NCI-H446 (cell line): ENCODE results near the gene MYL5.
A peak's percentile ranks its signal among the peaks of the same experiment; 100 is the strongest.
"Not testable (repeated sequence)": the region's sequence is repeated elsewhere in the genome, so short reads cannot be mapped to it uniquely, and the experiment has no call there.

Experiments
- DNase-seq, 2 experiments: peaks; one replicate each; lab custom pipeline; 2025; lab: John Stamatoyannopoulos, UW

MYL5 gene

DNA sequence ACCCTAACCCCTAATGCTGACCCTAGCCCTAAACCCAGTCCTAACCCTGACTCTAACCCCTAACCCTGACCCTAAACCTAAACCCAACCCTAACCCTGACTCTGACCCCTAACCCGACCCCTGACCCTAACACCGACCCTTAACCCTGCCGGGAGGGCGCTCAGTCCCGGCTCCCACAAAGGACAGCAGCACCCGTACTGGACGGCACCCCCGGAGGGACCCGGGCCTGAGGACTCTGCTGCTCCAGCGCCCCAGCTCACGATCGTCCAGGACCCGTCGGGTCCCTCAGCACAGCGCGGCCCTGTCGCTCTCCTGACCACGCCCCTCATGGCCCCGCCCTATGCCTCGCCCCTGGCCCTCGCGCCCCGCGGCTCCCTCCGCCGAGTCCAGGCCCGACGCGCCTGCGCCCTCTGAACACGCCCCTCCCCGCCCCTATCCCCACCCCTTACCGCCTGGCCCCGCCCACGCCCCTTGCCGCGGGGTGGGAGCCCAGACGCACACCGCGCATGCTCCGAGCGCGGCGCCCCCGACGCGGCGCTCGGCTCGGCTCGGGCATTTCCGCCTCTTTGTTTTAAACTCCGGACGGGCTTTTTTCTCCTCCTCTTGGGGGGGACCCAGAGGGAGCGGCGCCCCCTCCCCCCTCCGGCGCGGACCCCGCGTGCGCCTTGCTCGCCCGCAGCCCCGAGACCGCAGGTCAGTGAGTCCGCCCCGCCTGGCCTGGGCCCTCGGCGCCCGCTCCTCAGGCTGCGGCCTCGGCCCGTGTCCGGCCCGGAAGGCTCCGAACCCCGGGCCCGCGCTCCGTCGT is 31.1 kb downstream of the MYL5 start, which contains the start of gene PCGF3:
Gene PCGF3, plus strand, starts transcription at position 555 of the 805 bp plus-strand sequence. CDS start 27,849 bp downstream, outside the sequence.
- peak; percentile 74 to 93 for DNase-seq

DNA sequence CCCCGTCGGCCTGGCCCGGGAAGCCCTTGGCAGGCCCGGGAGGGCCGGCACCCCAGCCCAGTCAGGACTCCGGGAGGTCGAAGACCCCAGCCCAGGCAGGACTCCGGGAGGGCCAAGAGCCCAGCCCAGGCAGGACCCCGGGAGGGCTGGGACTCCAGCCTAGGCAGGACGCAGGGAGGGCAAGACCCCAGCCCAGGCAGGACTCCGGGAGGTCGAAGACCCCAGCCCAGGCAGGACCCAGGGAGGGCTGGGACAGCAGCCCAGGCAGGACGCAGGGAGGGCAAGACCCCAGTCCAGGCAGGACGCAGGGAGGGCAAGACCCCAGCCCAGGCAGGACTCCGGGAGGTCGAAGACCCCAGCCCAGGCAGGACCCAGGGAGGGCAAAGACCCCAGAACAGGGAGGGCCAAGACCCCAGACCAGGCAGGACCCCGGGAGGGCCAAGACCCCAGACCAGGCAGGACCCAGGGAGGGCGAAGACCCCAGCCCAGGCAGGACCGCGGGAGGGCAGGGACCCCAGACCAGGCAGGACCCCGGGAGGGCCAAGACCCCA is 31.8 kb downstream of the MYL5 start:
- not testable (repeated sequence) for DNase-seq

DNA sequence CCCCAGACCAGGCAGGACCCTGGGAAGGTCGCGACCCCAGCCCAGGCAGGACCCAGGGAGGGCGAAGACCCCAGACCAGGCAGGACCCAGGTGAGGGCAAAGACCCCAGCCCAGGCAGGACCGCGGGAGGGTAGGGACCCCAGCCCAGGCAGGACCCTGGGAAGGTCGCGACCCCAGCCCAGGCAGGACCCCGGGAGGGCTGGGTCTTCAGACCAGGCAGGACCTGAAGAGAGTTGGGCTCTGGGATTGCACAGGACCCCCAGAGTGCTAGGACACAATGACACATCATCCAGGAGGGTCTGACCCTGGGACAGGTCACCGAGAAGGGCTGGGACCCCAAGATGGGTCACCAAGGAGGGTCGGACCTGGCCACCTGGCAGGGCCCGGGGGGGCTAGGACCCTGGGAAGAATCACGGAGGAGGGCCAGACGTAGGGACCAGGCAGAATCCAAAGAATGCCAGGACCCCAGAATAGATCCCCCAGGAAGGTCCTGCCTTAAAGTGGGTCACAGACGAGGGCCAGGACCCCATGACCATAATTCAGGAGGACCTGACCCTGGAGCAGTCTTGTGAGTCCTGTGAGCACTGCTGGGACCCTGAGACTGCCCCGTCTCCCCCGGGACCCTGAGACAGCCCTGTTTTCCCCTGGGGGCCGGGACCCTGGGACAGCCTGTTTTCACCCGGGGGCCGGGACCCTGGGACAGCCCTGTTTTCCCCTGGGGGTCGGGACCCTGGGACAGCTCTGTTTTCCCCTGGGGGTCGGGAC is 32.7 kb downstream of the MYL5 start:
- DNase-seq: no peak

DNA sequence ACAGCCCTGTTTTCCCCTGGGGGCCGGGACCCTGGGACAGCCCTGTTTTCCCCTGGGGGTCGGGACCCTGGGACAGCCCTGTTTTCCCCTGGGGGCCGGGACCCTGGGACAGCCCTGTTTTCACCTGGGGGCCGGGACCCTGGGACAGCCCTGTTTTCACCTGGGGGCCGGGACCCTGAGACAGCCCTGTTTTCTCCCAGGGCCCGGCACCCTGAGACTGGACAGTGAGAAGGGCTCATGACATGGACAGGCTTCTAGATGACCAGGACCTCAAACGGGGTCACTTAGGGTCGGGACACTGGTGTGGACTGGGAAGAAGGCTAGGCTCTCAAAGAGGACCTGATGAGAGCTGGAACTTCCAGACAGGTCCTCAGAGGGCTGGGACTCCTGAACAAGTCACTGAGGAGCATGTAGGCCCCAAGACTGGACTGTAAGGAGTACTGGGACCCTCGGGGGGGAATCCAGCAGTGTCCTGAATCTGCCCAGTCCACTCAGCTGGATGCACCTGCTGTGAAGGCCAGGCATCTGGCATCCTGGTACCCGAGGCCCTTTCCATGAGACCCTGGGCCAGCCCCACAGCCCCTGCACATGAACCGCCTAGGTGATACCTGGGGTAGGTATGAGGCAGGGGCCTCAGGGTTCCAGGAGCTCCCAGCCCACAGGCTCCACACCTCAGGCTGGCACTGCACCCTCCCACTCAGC is 33.7 kb downstream of the MYL5 start:
- no peak for DNase-seq

GRCh38 chr4:708631-708933 is 34.2 kb downstream of the MYL5 start:
- DNase-seq: no peak

GRCh38 chr4:709348-709747 is 35.0 kb downstream of the MYL5 start:
- no peak for DNase-seq

GRCh38 chr4:710116-710515 is 35.8 kb downstream of the MYL5 start:
- no peak for DNase-seq

- DNase-seq: no peak
Measured at GRCh38 chr4:710916-711315, 36.6 kb downstream of the MYL5 start.

GRCh38 chr4:712093-712492 is 37.8 kb downstream of the MYL5 start:
- DNase-seq: no peak

GRCh38 chr4:712916-713632 is 38.7 kb downstream of the MYL5 start:
- DNase-seq: no peak

DNA sequence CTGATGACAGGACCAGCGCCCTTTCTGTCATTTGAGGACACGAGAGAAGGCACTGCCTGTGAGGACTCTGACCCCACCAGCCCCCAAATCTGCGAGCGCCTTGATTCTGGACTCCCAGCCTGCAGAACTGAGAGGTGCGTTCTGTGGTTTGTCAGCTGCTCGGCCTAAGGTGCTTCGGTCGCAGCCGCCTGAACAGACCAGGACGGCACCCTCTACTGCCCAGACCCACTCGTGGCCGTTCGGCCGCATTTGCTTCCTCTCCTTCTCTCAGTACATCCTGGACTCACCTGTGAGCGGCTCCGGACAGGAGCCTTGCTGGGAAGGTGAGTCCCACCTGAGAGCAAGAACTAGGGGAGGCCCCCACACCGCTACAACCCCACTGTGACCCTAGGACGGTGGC is 39.7 kb downstream of the MYL5 start:
- no peak for DNase-seq

DNA sequence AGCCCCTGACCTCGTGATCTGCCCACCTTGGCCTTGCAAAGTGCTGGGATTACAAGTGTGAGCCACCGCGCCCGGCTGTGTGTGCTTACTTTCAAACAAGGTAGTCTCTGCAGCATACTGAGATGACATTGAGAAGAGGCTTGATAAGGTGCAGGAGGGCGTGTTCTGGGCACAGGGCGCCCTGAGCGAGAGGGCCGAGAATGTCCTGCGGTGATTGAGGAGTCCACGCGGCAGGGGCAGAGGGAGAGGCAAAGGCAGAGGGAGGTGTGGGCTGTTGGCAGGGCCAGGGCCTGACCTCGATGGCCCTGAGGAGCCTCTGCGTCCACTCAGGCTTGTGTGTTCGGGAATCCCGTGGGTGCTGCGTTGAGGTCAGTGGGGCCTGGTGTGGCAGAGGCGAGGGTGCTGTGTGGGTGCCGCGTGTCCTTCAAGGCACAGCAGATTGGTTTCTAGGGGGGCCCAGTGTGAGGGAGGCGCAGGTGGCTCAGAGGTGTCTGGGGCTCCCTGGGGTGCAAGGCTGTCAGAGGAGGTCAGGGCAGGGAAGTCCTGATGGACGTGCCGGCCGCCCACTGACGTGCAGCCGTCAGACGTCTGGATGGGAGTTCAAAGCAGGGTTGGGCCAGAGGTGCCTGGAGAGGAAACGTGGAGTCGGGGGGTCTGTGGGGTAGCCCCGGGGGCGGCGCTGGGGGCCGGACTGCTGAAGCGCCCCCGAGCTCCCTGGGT is 43.4 kb downstream of the MYL5 start:
- no peak for DNase-seq

DNA sequence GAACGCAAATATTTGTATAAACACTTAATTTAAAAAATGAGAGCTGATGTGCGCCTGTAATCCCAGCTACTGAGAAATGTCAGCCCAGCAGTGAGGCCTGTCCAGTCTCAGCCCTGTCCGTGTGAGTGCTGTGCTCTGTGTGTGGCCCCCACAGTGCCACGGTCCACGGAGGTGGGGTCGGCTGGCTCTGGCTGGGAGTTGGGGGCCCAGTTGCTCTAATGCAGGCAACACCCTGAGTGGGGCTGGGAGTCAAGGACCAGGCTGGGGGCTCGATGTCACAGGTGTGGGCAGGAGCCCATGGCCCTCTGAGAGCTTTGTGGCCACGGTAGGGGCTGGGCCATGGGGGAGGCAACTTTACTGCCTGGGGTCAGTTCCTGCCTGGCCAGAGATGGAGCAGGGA is 44.1 kb downstream of the MYL5 start:
- no peak for DNase-seq

GRCh38 chr4:720111-720860 is 45.9 kb downstream of the MYL5 start:
- DNase-seq: no peak

GRCh38 chr4:721261-722168 is 47.2 kb downstream of the MYL5 start:
- DNase-seq: no peak

DNA sequence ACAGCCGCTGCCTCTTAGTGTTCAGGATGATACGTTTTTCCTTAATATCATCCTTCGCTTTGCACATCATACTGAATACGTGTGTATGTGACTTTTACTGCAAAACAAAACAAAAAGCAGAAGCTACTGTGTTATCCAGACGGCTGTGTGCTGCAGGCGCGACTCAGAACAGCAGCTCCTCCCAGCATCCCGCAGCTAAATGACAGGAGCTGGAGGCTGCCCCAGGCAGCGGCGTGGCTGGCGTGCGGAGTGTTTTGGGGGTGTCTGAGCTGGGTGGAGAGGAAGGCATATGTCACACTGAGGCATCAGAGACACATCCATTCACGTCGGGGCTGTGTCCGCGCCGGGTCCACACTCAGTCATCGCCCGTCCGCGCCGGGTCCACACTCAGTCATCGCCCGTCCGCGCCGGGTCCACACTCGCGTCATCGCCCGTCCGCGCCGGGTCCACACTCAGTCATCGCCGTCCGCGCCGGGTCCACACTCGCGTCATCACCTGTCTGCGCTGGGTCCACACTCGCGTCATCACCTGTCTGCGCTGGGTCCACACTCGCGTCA is 47.9 kb downstream of the MYL5 start:
- no peak for DNase-seq

- DNase-seq: no peak
Measured at GRCh38 chr4:722851-723360, 48.6 kb downstream of the MYL5 start.

DNA sequence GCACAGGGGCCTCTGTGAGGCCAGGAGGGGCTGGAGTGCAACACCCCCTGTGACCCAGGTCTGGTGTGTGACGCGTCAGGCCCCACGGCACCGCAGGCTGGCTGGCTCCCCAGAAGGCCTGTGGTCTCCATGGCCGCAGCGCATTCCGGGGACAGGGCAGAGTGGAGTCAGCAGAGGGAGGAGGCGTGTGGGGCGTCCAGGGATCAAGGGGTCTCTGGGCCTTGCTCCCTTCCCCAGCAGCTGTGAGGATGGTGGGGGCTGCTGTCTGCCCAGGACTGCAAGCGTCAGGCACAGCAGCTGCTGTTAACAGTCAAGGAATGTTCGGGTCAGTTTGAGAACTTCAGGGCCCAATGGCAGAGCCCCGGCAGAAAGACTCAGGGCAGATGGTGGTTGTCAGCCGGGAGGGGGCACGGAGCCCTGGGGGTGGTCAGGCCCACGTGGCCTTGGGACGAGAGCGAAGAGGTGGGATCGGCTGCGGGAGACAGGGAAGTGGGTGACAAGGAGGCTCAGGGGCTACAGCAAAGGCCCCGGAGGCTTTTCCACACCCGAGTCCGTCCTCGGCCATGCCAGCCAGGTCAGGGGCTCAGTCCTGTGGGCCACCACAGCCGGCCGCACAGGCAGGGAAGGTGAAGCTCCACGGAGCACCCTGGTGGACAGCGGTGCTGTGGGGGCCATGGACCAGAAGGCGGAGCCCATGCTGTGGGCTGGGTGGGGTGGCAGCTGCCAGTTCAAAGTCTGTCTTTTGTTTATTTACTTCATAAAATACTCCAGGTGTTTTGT is 49.6 kb downstream of the MYL5 start:
- DNase-seq: no peak
